H9 (cell line): Measurements from ENCODE around the gene OVCH2. TPM values are rescaled to one million over a fixed set of nuclear protein-coding genes. Genes with fewer than 3 reads are reported as not detected.

Experiments used
- DNase-seq: peaks from one replicate; pipeline ENCODE4 v3.0.0-alpha.2; 2017
- H2AFZ ChIP-seq: one replicate; pipeline ENCODE4 v1.6.1; 2013; ENCODE audit warnings: mild to moderate bottlenecking, low read length, control low read depth, moderate library complexity
- H2AK5ac ChIP-seq: 2 replicates; pipeline ENCODE4 v1.6.1; 2013; ENCODE audit warnings: low read length, control low read depth, mixed read lengths; ENCODE audit not compliant: insufficient read length
- H2BK120ac ChIP-seq: one replicate; pipeline ENCODE4 v1.6.1; 2013; ENCODE audit warnings: low read depth, mild to moderate bottlenecking, low read length, control low read depth, inconsistent platforms; ENCODE audit not compliant: poor library complexity, severe bottlenecking
- H2BK12ac ChIP-seq: 2 replicates; pipeline ENCODE4 v1.6.1; 2013; ENCODE audit warnings: low read length, control low read depth, mixed read lengths, low read depth; ENCODE audit not compliant: insufficient read length
- H2BK15ac ChIP-seq: 2 replicates; pipeline ENCODE4 v1.6.1; 2013; ENCODE audit warnings: low read depth, low read length, control low read depth
- H2BK20ac ChIP-seq: one replicate; pipeline ENCODE4 v1.6.1; 2013; ENCODE audit warnings: low read depth, mild to moderate bottlenecking, low read length, control low read depth, inconsistent platforms; ENCODE audit not compliant: poor library complexity, severe bottlenecking
- H2BK5ac ChIP-seq: 2 replicates; pipeline ENCODE4 v1.6.1; 2013; ENCODE audit warnings: low read length, control low read depth, mixed read lengths; ENCODE audit not compliant: insufficient read length
- H3K14ac ChIP-seq: 2 replicates; pipeline ENCODE4 v1.6.1; 2013; ENCODE audit warnings: low read length, control low read depth; ENCODE audit not compliant: insufficient read depth
- H3K18ac ChIP-seq: 2 replicates; pipeline ENCODE4 v1.6.1; 2013; ENCODE audit warnings: low read depth, mild to moderate bottlenecking, mixed read lengths, low read length, control low read depth; ENCODE audit not compliant: insufficient read length
- H3K23ac ChIP-seq: 2 replicates; pipeline ENCODE4 v1.6.1; 2013; ENCODE audit warnings: low read length, control low read depth, mixed read lengths, low read depth; ENCODE audit not compliant: insufficient read length
- H3K23me2 ChIP-seq: 2 replicates; pipeline ENCODE4 v1.6.1; 2013; ENCODE audit warnings: low read depth, mild to moderate bottlenecking, mixed read lengths, low read length, control low read depth; ENCODE audit not compliant: insufficient read length, poor library complexity, severe bottlenecking
- H3K27ac ChIP-seq: 2 replicates; pipeline ENCODE4 v1.5.1; 2013; ENCODE audit warnings: low read length, control low read depth, mixed read lengths, low read depth; ENCODE audit not compliant: insufficient read length
- H3K27me3 ChIP-seq: 2 replicates; pipeline ENCODE4 v1.6.1; 2013; ENCODE audit warnings: low read length, control low read depth, inconsistent platforms; ENCODE audit not compliant: insufficient read depth
- H3K4ac ChIP-seq: 2 replicates; pipeline ENCODE4 v1.6.1; 2013; ENCODE audit warnings: low read depth, mild to moderate bottlenecking, control low read depth, inconsistent platforms, low read length, moderate library complexity
- H3K4me1 ChIP-seq: 2 replicates; pipeline ENCODE4 v1.6.1; 2013; ENCODE audit warnings: low read length, control low read depth, inconsistent platforms; ENCODE audit not compliant: insufficient read depth
- H3K4me2 ChIP-seq: 2 replicates; pipeline ENCODE4 v1.6.1; 2013; ENCODE audit warnings: low read length, control low read depth, mixed read lengths; ENCODE audit not compliant: insufficient read length, insufficient read depth
- H3K56ac ChIP-seq: 2 replicates; pipeline ENCODE4 v1.6.1; 2013; ENCODE audit warnings: low read depth, mild to moderate bottlenecking, mixed read lengths, low read length, control low read depth; ENCODE audit not compliant: insufficient read length
- H3K79me1 ChIP-seq: 2 replicates; pipeline ENCODE4 v1.6.1; 2013; ENCODE audit warnings: low read depth, mild to moderate bottlenecking, moderate library complexity, low read length, control low read depth, inconsistent platforms; ENCODE audit not compliant: insufficient read depth, poor library complexity, severe bottlenecking
- H3K79me2 ChIP-seq: 2 replicates; pipeline ENCODE4 v1.6.1; 2013; ENCODE audit warnings: low read length, control low read depth, inconsistent platforms; ENCODE audit not compliant: insufficient read depth
- H3K9ac ChIP-seq: 2 replicates; pipeline ENCODE4 v1.6.1; 2013; ENCODE audit warnings: low read length, control low read depth, mixed read lengths; ENCODE audit not compliant: insufficient read length; ENCODE audit errors: extremely low read depth
- H3K9me3 ChIP-seq: one replicate; pipeline ENCODE4 v1.6.1; 2013; ENCODE audit warnings: low read depth, low read length, inconsistent platforms; ENCODE audit not compliant: control insufficient read depth
- H3T11ph ChIP-seq: one replicate; pipeline ENCODE4 v1.6.1; 2013; ENCODE audit warnings: mild to moderate bottlenecking, low read length, control low read depth, inconsistent platforms
- H4K20me1 ChIP-seq: one replicate; pipeline ENCODE4 v1.6.1; 2013; ENCODE audit not compliant: control insufficient read depth, insufficient read length, insufficient read depth
- H4K5ac ChIP-seq: 2 replicates; pipeline ENCODE4 v1.6.1; 2013; ENCODE audit warnings: low read depth, mild to moderate bottlenecking, mixed read lengths, low read length, control low read depth; ENCODE audit not compliant: insufficient read length
- H4K8ac ChIP-seq: replicated peaks from 2 replicates; pipeline ENCODE4 v1.6.1; 2013; ENCODE audit warnings: low read length, control low read depth, mixed read lengths, low read depth; ENCODE audit not compliant: insufficient read length
- H4K91ac ChIP-seq: 2 replicates; pipeline ENCODE4 v1.6.1; 2013; ENCODE audit warnings: low read depth, mild to moderate bottlenecking, moderate library complexity, mixed read lengths, low read length, control low read depth; ENCODE audit not compliant: insufficient read length
- H3K27ac Mint-ChIP-seq, 3 experiments: 2 replicates in 2 of 3; 3 replicates in 1 of 3; pipeline ENCODE4 v1.8.0; 2020 to 2021; ENCODE audit warnings: mixed read lengths in 3 of 3, mild to moderate bottlenecking in 1 of 3, moderate library complexity in 1 of 3
- H3K27me3 Mint-ChIP-seq: 2 replicates; pipeline ENCODE4 v1.8.0; 2021; ENCODE audit warnings: low read depth, mild to moderate bottlenecking, moderate library complexity, mixed read lengths
- H3K36me3 Mint-ChIP-seq, 3 experiments: 2 replicates in 2 of 3; 3 replicates in 1 of 3; pipeline ENCODE4 v1.8.0; 2020 to 2021; ENCODE audit warnings: low read depth in 3 of 3, mixed read lengths in 3 of 3; ENCODE audit not compliant: insufficient read depth in 1 of 3
- H3K4me1 Mint-ChIP-seq, 2 experiments: 2 replicates each; pipeline ENCODE4 v1.8.0; 2020; ENCODE audit warnings: mixed read lengths in 2 of 2
- H3K4me3 Mint-ChIP-seq, 2 experiments: 2 replicates in 1 of 2; 3 replicates in 1 of 2; pipeline ENCODE4 v1.8.0; 2020 to 2021; ENCODE audit warnings: mild to moderate bottlenecking in 2 of 2, mixed read lengths in 2 of 2, moderate library complexity in 1 of 2
- H3K9me3 Mint-ChIP-seq, 2 experiments: 2 replicates in 1 of 2; 3 replicates in 1 of 2; pipeline ENCODE4 v1.8.0; 2020; ENCODE audit warnings: mild to moderate bottlenecking in 2 of 2, mixed read lengths in 2 of 2, moderate library complexity in 1 of 2
- WGBS: extraction: QIAGEN DNeasy Blood & Tissue Kit; methylation state at CpG from one replicate; pipeline ENCODE4 v1.1.7; 2013; ENCODE audit warnings: missing lambda C conversion rate, low lambda C conversion rate, mixed read lengths; ENCODE audit not compliant: insufficient read length; ENCODE audit errors: extremely low coverage; 5-methylcytosine and 5-hydroxymethylcytosine counted together
- total RNA-seq: library from RNA; stranded (reverse); gene quantifications from 2 replicates; pipeline ENCODE4 v1.2.1, GENCODE V29; 2021
- TF ChIP-seq, protein P1 (sequence below): fragments of 200-600 bp; sonication (generic); conservative IDR thresholded peaks from 3 replicates; pipeline ENCODE4 v1.8.0; 2021; ENCODE audit warnings: antibody characterized with exemption, mild to moderate bottlenecking

Gene OVCH2
- total RNA-seq, 1 experiment from 2014 or later = 0.46 TPM

DNA sequence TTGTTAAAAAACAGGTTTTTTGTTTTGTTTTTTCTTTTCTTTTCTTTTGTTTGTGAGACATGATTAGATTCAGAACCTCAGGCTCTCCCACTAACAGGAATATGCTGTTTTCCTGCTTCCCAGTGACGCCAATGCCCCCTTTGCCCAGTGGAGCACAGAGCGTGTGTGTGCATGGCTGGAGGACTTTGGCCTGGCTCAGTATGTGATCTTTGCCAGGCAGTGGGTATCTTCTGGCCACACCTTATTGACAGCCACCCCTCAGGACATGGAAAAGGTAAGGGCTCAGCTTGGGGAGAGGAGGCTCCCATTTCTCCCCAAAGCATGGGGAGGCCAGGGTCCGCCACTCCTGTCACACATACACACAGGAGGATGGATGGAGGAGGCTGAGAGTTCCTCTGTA lies 58.0 kb downstream of the OVCH2 start:
- H3K14ac ChIP-seq = no peak overlapping the region
- no peak overlapping the region for H3K56ac ChIP-seq
- H3K9me3 ChIP-seq = no peaks in the 10 kb centered on the region
- no peak overlapping the region for H4K8ac ChIP-seq
- H2BK12ac ChIP-seq = no peak overlapping the region
- H3K4me2 ChIP-seq = no peak overlapping the region
- no peak overlapping the region for H2BK15ac ChIP-seq
- no peak for DNase-seq
- H2BK5ac ChIP-seq = no peak overlapping the region
- H3K36me3 Mint-ChIP-seq = peaks cover 5 to 58% (median 20%) of the 10 kb centered on the region in 3 experiments
- no peaks in the 10 kb centered on the region for H3K9me3 Mint-ChIP-seq
- no peak overlapping the region for H3T11ph ChIP-seq
- no peaks in the 10 kb centered on the region for H4K20me1 ChIP-seq
- no peaks in the 10 kb centered on the region for H3K27me3 Mint-ChIP-seq
- no peak overlapping the region for H2AFZ ChIP-seq
- no peak overlapping the region; a peak in 1 of 5 replicates for H3K4me3 Mint-ChIP-seq
- TF ChIP-seq, protein P1, sequence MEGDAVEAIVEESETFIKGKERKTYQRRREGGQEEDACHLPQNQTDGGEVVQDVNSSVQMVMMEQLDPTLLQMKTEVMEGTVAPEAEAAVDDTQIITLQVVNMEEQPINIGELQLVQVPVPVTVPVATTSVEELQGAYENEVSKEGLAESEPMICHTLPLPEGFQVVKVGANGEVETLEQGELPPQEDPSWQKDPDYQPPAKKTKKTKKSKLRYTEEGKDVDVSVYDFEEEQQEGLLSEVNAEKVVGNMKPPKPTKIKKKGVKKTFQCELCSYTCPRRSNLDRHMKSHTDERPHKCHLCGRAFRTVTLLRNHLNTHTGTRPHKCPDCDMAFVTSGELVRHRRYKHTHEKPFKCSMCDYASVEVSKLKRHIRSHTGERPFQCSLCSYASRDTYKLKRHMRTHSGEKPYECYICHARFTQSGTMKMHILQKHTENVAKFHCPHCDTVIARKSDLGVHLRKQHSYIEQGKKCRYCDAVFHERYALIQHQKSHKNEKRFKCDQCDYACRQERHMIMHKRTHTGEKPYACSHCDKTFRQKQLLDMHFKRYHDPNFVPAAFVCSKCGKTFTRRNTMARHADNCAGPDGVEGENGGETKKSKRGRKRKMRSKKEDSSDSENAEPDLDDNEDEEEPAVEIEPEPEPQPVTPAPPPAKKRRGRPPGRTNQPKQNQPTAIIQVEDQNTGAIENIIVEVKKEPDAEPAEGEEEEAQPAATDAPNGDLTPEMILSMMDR = no peak
- no peak overlapping the region for H2BK120ac ChIP-seq
- H3K4me1 ChIP-seq = no peaks in the 10 kb centered on the region
- H4K91ac ChIP-seq = no peak overlapping the region
- H3K4me1 Mint-ChIP-seq = 0 out of 4 replicates have a peak, but pooled peaks cover 0 to 8% of the 10 kb centered on the region in 2 experiments
- no peak overlapping the region for H3K9ac ChIP-seq
- no peak overlapping the region for H2AK5ac ChIP-seq
- no peaks in the 10 kb centered on the region for H3K79me1 ChIP-seq
- no peaks in the 10 kb centered on the region for H3K27me3 ChIP-seq
- no CpG with 5 or more reads among the region's 3 CpGs for WGBS
- H3K27ac Mint-ChIP-seq = peak overlapping the region in 2 of 3 experiments; percentile 38 to 41; a peak in 2 of 7 replicates
- no peak overlapping the region for H3K23ac ChIP-seq
- no peak overlapping the region for H3K4ac ChIP-seq
- H3K23me2 ChIP-seq = no peaks in the 10 kb centered on the region
- H3K18ac ChIP-seq = no peak overlapping the region
- no peak overlapping the region for H3K27ac ChIP-seq
- H3K79me2 ChIP-seq = no peaks in the 10 kb centered on the region
- no peak overlapping the region for H4K5ac ChIP-seq
- H2BK20ac ChIP-seq = no peak overlapping the region
